HG02840 (cell line): ENCODE measurements around the gene PADI2.

Experiments
- ATAC-seq: cut with Tn5 transposase; IDR thresholded peaks from one replicate; pipeline ENCODE4 v1.9.1; 2021; ENCODE audit warnings: mild to moderate bottlenecking, moderate library complexity, moderate number of reproducible peaks; ENCODE audit not compliant: unreplicated experiment, low FRiP score

Gene PADI2

DNA sequence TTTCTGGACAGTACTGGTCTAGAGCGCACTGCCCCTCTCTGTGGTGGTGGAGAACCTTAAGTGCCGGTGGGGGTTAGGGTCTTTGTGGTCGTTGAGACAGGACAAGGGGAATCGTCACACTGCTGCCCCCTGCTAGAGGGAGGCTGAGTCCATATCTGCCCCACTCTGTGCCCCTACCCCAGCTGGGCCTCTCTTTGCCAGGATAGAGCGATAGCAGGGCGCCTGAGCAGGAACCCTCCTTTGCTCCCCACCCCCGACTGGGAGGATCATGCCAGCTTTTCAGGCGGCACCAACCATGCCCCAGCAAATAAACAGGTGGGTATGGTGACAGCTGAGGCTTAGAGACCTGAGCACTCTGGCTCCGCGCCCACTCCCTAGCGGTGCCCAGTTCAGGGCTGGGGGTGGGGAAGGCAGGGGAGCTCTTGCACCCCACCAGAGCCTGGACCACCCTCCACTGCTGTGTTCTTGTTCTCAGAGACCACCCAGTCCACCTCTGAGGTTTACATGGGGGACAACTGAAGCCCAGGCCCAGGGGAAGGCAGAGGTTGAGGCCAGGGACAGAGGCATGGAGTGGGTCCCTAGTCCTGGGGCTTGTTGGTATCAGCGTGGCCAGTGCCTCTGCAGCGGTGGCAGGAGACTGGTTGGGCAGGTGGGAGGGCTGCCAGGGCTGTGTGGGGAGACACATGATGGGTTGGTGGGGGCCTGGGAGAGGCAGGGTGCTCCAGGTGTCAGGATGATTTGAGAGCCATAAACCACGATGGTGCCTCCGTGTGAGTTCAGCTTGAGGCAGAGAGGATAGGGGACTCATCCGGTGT lies 1.6 kb downstream of the PADI2 start:
- ATAC-seq = no peak

DNA sequence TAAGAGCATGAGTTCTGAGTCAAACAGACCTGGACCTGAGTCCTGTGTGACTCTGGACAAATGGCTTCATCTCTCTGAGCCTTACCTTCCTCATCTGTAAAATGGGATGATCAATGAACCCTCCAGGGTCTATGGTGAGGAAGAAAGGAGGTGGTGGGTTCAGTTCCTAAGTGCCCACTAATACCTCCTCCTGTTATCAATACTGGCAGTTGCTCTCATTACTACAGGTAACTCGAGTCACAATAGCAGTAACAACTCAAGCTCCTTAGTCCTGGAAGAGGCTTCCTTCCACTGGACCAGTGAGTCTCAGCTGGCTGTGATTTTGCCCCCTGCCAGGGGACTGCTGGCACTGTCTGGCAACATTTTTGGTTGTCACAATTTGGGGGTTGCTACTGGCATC lies 2.6 kb downstream of the PADI2 start:
- ATAC-seq = no peak

DNA sequence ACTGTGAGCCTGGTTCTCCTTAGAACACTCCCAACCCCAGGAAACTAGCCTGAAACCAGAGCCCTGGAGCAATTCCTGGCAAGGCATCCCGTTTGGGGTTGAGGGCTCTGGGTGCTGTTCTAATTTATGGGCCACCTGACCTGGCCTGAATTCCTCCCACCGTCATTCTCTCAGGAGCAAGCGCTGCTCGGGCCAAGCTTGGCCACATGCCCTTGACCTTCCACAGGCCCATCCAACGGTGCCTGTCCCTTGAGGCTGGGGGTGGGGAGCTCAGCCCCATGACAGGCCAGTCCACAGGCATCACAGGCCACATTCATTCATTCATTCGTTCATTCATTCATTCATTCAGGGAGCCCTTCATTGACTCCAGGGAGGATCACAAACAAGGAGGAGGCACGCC lies 5.3 kb downstream of the PADI2 start:
- no peak for ATAC-seq

DNA sequence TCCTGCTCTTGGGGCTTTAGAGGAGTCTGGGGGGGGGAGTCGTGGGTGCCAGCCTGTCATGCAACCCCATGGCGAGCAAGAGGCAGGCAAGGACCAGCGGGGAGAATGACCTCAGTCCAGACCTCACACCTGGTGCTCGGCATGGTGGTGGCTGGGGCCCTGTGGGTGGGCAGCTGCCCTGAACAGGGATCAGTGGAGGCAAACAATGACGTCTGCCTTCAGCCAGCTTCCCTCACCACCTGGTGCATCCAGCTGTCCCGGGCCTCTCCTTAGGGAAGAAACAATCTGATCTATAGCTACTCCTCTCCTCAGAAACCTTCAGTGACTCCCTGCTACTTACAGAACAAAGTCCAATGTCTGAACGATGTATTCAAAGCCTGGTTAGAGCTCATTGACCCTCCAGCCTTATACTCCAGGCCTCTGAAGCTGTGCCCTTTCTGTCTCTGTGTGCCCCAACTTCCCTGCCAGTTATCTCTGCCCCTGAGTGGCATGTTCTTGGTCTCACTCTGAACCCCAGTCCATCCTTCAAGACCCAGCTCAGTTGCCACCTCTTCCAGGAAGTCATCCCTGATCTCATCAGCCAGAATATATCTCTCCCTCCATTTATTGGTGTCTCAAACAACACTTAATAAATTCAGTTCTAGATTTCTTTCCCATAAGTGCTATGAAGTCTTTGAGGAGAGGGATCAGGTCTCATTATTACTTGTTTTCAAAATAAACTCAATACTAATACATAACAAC lies 6.6 kb downstream of the PADI2 start:
- ATAC-seq = no peak

DNA sequence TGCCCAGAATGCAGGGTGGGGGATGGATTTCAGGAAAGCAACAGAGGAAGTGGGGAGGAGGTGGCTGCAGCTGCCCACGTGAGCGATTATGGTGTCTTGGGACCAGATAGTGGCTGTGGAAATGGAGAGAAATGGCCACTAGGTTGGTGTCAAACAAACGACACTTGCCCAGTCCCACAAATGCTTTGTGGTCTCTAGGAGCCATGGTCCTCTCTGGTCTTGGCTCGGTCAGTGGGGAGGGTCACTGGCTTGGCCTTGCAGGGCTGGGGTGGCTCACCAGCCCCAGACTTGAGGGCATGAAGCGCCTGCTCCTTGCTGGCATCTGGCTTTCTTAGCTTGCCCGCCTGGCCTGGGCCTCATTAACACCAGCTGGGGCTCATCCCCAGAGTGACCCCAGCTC lies 7.2 kb downstream of the PADI2 start:
- ATAC-seq = no peak

DNA sequence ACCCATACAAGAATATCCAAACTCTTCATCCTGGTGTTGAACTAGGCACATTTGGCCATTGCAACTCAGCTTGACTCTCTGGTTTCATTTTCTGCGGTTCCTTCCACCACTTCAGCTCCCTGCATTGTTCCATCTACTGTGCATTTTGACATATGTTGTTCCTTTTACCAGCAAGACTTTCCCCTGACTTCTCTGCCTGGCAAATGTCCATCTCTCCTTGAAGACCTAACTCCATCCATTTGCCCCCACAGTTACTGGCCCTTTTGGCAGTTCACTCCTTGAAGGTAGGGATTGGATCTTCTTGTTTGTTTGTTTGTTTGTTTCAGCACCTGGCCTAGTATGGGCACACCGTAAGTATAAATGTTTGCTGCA lies 8.7 kb downstream of the PADI2 start:
- ATAC-seq = no peak

DNA sequence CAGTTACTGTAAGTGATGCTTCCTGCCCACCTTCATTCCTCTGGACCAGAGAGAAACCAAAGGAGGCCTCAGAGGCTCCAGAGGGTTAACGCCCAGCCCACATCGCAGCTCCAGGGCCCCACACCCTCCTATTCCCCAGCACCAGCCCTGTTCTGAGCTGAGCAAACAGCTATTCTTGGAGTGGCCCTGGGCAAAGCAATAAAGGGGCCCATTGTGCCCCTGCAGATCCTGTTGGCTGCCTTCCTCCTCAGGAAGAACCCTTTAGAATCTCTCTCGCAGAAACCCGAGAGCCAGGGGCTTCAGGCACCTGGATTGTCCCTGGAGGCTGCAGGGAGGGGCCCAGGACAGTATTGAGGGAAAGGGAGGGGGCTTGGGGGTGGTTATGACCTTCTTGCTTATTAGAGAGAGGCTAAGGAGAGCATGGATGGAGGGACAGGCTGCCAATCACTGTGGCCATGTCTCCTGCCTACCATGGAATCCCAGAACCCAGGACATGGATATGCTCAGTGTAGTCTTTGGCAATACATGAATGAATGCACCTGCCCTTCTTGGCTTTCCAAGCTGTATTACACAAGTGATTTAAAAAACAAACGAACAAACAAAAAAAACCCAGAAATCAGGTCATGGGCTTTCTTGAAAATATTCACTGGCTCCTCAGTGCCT lies 9.2 kb downstream of the PADI2 start:
- ATAC-seq = no peak

DNA sequence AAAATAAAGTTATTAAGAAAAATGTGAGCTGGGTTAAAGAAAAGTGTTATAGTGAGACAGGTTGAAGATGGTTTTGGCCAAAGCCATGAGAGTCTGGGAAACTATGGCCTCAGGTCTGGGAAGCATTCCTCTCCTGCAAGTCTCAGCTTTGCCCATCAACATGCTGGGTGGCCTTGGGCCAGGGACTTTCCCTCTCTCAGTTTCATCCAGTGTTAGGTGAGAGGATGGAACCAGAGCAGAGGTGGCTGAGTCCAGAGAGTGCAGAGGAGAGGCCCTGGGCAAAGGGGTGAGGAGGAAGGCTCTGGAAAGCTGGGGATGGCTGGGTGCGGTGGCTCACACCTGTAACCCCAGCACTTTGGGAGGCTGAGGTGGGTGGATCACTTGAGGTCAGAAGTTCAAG lies 10.5 kb downstream of the PADI2 start:
- ATAC-seq = no peak

DNA sequence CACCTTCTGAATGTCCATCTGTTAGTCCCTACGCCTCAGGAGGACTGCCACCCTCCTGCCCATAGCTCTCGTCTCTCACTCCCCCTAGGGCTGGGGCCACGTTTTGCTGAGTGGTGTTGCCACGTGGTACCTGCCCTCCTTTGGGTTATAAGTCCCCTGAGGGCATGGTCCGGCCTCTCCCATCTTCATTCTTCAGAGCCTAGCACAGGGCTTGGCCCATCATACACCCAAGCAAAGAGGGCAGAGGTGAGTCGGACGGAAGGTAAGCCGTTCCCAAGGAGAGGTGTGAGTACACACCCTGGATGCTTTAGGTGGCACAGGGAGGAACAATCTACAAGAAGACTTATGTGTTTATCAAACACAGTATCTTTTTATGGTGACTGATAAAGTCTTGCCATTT lies 10.9 kb downstream of the PADI2 start:
- no peak for ATAC-seq

DNA sequence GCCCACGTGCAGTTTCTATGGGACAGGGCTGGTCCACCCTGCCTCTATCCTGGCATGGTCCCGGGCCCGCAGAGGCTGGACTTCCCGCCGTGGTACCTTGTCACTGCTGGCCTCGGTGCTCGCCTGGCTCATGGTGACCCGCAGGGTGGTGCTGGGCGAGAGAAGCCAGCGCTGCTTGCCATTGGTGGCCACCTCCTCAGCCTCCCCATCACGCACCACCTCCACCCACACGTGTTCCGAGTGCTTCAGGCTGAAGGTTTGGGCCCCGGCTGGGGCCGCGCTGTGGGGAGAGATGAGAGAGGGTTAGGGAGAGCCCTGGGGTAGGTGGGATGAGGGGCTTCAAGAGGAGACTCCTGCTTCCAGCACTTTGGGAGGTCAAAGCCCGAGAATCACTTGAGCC lies 14.5 kb downstream of the PADI2 start:
- ATAC-seq = no peak

DNA sequence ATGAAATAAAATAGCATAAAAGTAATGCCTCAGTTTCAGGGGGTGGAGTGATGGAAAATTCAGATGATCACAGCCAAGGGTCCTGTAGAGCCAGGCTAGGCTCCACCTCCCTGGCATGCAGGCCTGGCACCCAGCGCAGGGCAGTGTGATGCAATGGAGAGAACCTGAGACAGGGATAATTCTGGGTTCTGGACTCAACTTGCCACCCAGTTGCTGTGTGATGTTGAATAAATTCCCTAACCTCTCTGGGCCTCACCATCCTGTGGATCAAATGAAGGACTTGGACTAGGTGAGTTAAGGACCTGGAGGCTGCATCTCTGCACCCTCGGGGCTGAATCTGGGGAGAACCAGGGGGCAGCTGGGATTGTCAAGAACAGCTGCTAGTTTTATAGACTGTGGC lies 17.0 kb downstream of the PADI2 start:
- no peak for ATAC-seq

DNA sequence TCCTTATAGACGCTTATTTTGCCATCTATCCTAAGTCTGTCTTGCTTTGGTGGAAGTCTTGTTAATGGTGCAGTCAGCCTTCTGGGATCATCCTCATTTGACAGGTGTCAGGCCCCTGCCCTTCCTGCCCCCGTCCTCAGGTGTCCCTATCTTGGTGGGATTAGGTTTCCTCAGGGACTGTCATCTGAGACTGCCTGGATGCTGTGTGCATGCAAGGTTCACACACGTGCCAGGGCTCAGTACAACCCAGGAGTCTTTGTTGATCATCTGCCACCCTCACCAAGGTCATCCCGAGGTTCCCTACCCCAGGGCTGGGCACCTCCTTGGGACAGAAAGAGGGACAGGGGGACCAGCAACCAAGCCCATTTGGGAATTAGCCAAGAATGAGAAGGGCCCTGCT lies 18.0 kb downstream of the PADI2 start:
- ATAC-seq = no peak

DNA sequence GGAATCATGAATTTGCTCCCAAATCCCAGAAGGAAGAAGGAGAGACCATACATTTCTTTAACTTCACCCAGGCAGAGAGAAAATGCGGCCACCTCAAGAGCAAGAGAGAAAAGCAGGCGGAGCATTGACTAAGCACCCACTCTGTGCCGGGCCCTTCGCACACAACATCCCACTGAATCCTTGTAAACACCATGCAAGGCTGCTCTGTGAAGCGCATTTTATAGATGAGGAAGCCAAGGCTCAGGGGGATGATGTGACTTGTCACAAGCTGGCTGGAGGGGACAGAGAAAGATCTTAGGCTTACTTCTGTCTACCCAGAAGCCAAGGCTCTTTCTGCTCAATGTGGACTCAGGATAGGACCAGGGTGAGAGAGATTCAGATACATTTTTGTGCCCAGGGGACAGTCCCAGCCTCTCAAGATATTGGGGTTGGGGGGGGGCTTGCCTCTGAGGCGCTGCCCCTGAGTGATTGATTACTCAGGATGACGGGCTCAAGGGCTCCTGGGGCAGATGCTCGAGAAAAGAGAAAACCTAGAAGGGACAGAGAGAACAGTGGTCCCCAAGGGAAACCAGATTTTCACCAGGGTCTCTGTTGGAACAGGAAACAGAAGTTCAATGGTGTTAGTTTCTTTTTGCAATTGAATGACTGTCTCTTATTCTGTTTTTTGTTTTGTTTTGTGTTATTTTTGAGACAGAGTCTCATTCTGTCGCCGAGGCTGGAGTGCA lies 19.5 kb downstream of the PADI2 start:
- no peak for ATAC-seq

DNA sequence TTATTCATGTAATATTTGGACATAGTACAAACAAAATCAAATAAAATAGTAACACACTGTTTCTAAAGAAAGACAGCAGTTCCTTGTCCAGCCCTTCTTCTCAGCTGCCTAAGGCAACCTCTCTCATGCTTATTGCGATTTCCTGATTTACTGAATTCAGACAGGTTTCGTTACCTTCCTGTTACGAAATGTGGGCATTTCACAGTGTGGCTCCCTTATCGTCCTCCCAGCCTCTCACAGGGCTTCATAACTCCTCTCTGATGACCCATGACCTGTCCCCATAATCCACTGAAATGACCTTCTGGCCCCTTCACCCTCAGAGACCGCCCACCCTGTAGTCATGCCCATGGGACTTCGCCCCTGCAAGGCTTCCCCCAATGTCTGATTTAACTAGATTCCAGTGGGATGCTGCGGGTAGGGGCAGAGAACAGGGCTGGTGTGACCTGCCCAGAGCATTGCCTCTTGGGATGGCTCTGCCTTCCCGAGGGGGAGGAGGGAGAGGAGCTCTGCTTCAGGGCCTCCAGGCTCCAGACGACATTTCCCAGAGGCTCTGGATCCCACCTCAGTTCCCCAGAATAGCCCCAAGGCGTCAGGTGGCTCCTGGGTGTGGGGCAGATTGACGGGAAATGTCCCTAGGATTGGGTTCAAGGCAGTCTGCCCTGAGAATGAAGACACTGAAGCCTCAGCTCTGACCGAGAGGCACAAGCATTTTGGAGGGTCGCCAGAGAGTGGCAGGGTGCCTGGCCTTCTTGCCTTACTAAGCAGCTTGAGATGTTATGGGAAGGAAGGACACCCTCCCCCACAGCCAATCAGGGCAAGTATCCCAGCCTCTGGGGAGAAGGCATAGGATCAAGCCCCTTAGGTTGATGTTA lies 20.6 kb downstream of the PADI2 start:
- no peak for ATAC-seq

DNA sequence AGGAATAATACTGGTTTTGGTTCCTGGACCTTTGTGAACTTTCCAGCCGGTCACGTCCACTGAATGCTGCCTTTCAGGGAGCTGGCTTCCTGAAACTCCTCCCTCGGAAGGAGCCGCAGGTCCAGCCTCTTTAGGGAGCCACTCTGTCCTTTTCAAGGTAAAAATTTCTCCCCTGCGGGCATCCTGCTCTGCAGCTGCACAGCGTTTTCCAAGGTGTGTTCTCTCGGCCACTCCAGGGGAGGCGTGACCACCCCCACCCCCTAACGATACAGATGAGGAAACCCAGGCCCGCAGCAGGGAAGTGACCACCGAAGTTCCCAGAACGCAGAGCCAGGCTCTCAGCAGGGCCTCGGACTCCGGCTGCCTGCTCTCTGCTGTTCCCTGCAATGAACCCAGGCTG lies 21.5 kb downstream of the PADI2 start:
- no peak for ATAC-seq

DNA sequence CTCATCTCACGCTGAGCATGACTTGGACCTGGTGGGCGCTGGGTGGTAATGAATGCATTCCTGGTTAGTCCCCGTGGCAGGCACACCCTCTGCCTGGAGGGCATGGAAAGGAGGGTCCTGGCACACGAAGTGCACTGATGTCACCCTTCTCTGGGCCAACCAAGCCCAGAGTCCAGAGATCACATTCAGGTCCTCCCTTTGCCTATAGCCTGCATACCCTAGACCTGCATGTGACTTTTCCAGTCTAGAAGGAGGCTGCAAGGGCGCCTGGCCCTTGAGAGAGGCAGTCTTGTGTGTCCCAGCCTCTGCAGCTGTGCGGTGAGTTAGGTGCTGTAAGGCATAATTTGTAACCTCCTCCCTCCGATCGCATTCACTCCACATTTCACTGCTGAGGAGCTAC lies 22.1 kb downstream of the PADI2 start:
- no peak for ATAC-seq

DNA sequence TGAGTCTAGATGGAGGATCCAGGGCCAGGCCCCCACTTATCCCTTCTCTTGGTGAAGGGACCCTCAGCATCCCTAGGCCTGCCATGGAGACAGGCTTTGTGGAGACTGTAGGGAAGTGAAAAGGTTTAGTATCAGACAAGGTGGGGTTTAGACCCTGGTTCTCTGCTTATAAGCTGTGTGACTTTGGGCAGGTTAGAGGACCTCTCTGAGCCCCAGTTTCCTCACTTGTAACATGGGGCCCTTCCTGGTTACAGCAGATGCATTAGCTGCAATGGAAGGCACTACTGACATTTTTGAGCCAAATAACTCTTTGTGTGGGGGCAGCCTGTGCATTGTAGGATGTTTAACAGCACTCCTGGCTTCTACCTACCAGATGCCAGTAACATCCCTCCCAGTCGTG lies 22.7 kb downstream of the PADI2 start:
- ATAC-seq = no peak

DNA sequence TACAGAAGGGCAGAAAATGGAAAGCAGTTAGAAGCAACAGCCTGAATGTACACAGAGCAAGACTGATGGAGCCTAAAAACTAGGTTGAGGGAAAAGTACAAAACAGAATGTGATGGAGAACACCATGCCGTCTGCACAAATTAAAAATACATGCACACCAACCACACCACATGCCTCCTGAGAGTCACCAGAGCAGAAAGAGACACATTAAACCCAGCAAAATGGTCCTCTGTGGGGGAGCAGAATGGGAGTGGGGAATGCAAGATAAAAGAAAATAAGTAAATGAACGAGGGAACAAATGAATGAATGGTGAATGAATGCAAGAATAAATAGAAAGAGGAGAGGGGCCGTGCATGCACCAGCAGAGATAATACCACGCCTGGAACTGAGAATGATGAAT lies 24.1 kb downstream of the PADI2 start:
- no peak for ATAC-seq

DNA sequence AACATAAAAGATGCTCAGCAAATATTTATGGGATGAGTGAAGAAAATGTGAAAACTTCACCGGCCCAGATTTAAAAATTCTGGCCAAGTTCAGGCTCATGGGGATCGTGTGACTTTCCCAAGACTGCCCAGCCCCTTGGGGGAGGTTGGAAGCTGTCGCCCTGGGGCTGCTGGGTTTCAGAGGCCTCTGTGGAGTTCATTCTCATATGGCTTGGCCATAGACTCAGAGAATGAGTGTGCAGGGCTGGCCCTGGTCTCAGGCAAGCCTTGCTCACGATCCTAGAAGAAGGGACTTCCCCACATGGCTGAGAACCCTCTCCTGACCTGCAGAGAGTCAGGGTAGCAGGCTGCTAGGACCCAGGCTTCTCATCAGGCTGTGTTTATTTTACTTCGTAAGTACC lies 24.6 kb downstream of the PADI2 start:
- no peak for ATAC-seq

DNA sequence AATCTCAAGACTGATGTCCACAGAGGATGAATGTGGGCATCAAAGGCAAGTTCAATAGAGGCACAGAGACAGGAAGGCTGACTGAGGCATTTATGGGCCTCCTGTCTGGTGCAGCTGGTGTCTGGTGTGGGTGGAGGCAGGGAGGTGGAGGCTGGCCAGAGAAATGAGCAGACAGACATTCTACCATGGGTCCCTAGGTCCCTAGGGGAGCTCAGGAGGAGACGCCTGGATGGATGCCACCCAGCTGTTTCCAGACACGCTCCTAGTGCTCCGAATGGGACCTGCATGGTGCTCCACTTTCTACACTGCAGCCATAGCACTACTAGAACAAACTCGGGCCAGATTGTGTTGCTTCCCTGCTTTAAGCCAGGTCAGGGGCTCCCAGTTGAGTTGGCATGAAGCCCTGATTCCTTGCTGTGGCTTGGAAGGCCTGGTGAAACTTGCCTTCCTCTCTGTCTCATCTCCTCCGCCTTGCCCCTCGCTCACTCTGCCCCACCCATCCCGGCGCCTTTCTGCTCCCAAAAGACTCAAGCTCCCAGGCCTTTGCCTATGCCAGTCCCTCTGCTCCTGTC lies 25.3 kb downstream of the PADI2 start:
- no peak for ATAC-seq
